ENCODE results near the gene ARL6IP1. TPM values are rescaled to one million over a fixed set of nuclear protein-coding genes. Genes with fewer than 3 reads are reported as not detected.
"Not testable (repeated sequence)": the region's sequence is repeated elsewhere in the genome, so short reads cannot be mapped to it uniquely, and the experiment has no call there.

The ARL6IP1 gene
- polyA plus RNA-seq, 3 donors = 248 to 276 (median 262) TPM

DNA sequence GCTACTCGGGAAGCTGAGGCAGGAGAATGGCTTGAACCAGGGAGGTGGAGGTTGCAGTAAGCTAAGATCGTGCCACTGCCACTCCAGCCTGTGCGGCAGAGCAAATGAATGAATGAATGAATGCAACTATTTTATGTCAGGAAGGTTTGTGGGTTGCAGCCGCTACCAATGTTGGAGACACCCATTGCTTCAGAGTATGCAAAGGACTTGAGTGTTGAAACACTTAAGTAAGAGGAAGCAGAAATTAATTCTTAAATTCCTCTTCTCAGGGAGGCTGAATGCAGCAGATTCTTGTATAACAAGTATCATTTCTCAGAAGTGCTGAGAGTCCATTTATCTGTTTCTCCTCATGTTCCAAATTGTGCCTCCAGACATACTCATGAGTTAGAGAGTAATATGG lies 26.7 kb downstream of the ARL6IP1 start:
- DNase-seq = not testable (repeated sequence)

DNA sequence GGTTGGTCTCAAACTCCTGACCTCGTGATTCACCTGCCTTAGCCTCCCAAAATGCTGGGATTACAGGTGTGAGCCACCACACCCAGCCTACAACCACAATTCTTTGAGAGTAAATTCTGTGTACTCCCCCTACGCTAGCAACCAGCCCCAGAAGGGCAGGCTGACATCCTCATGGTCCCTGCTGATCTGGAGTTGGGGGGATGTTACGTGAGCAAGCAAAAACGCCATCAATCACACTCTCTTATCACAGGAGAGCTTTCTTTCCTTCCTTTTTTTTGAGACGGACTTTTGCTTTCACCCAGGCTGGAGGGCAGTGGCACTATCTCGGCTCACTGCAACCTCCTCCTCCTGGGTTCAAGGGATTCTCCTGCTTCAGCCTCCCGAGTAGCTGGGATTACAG lies 29.2 kb downstream of the ARL6IP1 start:
- not testable (repeated sequence) for DNase-seq

- not testable (repeated sequence) for DNase-seq
Observed at GRCh38 chr16:18770336-18770962, 30.9 kb downstream of the ARL6IP1 start.

GRCh38 chr16:18767217-18767616 lies 34.1 kb downstream of the ARL6IP1 start:
- not testable (repeated sequence) for DNase-seq

GRCh38 chr16:18762713-18763112 lies 38.6 kb downstream of the ARL6IP1 start:
- not testable (repeated sequence) for DNase-seq

DNA sequence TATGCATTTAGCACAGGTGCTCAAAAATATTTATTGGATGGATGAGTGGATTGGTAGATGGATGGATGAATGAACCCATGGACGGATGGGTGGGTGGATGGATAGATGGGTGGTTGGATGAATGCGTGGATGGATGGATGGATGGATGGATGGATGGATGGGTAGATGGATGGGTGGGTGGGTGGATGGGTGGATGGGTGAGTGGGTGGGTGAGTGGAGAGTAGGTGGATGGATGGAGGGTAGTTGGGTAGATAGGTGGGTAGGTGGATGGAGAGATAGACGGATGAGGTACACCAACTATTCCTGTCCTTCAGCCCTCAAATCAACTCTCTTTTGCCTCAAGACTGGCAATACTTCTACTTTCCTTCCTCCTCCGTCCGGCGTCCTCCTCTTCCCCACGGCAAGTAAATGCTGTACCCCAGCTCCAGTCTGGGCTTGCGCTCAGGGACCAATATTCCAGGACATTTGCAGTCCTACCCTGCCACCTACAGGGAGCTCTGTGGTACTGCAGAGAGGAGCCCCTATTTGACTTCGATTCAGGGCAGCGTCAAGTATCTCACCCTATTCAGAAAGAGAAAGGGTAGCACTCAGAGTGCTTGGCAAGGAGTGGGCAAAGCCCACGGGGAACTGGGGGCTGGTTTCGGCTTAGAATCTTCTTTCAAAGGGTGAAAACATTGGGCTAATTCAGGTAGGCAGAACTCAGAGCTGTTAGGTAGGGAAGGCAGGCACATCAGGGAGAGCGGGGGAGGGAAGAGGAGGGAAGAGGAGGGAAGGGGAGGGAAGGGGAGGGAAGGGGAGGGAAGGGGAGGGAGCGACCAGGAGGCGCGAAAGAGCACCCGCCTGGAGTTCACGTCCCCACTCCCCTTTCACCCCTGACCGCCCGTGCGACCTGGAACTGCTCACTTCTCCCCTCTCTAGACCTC lies 41.5 kb downstream of the ARL6IP1 start:
- DNase-seq = not testable (repeated sequence)

- DNase-seq = not testable (repeated sequence)
Observed at GRCh38 chr16:18757960-18758660, 43.2 kb downstream of the ARL6IP1 start.

- not testable (repeated sequence) for DNase-seq
Observed at GRCh38 chr16:18756639-18757038, 44.7 kb downstream of the ARL6IP1 start.

GRCh38 chr16:18742870-18743269 lies 58.5 kb downstream of the ARL6IP1 start:
- DNase-seq = not testable (repeated sequence)

Other genes with a start within 250 kb of the ARL6IP1 start
- gene NOMO2, start 239.5 kb downstream of the ARL6IP1 start, polyA plus RNA-seq (ENCODE audit: insufficient read length in 3 of 3) = 10 to 100 TPM; 45.2 to 74.4 (median 66.3) TPM
- gene RPS15A, start 11.2 kb downstream of the ARL6IP1 start, polyA plus RNA-seq (ENCODE audit: insufficient read length in 3 of 3) = 1,000 to 10,000 TPM; 1,919 to 2,605 (median 2,095) TPM
- 10 to 100 TPM; 46.2 to 86.2 (median 75.4) TPM for gene SMG1, start 124.9 kb upstream of the ARL6IP1 start, polyA plus RNA-seq (ENCODE audit: insufficient read length in 3 of 3)
- 1 to 10 TPM; 1.4 to 2.1 (median 1.9) TPM for gene TMC7, start 182.4 kb upstream of the ARL6IP1 start, polyA plus RNA-seq (ENCODE audit: insufficient read length in 3 of 3)